Stimulated activated memory B cell treated with anti-CD40 and anti-IgM and Interleukin-4, amounts not matched to agents 10 μg/mL and 1 μg/mL and 100 μg/mL, for 72 hours (primary cell): ENCODE results near the gene GUCY2C.
A peak's percentile ranks its signal among the peaks of the same experiment; 100 is the strongest.
"Not testable (repeated sequence)": the region's sequence is repeated elsewhere in the genome, so short reads cannot be mapped to it uniquely, and the experiment has no call there.

Experiments
- ATAC-seq: fragments of 150-1000 bp; cut with Tn5 transposase; 2 replicates; pipeline ENCODE4 v1.10.0; 2021
- H3K27ac Mint-ChIP-seq: one replicate; pipeline ENCODE4 v1.8.0; 2022; ENCODE audit warnings: mild to moderate bottlenecking, mixed read lengths
- H3K27me3 Mint-ChIP-seq: one replicate; pipeline ENCODE4 v1.8.0; 2022; ENCODE audit warnings: mixed read lengths
- H3K36me3 Mint-ChIP-seq: one replicate; pipeline ENCODE4 v1.8.0; 2022; ENCODE audit warnings: mixed read lengths
- H3K4me1 Mint-ChIP-seq: one replicate; pipeline ENCODE4 v1.8.0; 2022; ENCODE audit warnings: mixed read lengths
- H3K4me3 Mint-ChIP-seq: one replicate; pipeline ENCODE4 v1.8.0; 2022; ENCODE audit warnings: mild to moderate bottlenecking, moderate library complexity, mixed read lengths
- H3K9me3 Mint-ChIP-seq: one replicate; pipeline ENCODE4 v1.8.0; 2022; ENCODE audit warnings: mixed read lengths

Gene GUCY2C

DNA sequence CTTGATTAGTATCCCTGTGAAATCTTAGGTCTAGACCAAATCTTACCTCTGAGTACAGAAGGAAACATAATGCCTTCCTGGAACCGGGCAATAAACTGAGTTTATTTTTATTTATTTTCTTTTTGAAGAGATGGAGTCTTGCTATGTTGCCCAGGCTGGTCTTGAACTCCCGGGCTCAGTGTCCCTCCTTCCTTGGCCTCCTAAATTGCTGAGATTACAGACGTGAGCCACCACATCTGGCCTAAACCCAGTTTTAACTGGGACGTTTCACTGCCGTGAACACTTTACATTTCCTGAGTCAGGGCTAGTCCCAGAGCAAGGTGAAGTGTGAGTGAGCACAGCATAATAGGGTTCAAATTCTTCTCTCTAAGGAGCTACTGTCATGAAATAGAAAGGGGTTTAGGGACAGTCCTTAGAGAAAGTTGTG is 671 bp downstream of the GUCY2C start:
- no peak overlapping the region for H3K27ac Mint-ChIP-seq
- H3K36me3 Mint-ChIP-seq = no peaks in the 10 kb centered on the region
- no peaks in the 10 kb centered on the region for H3K4me1 Mint-ChIP-seq
- peaks cover 24% of the 10 kb centered on the region for H3K27me3 Mint-ChIP-seq
- H3K9me3 Mint-ChIP-seq = no peaks in the 10 kb centered on the region
- H3K4me3 Mint-ChIP-seq = no peak overlapping the region
- no peak for ATAC-seq

DNA sequence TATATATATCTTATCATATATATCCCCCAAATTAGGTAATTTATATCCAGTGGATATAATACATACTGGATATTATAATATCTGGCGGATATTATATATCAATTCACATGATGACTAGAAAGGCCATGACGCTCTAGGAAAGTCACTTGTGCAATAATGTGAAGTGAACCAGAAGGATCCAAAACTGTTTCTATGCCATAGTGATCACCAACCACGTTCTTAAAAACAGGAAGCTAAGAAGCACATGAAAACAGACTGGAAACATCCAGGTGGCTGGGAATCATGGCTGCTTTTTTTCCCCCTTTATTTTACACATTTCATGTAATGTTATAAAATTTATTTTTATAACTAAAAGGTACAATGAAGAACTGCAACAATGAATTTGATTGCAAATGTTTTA is 1.4 kb downstream of the GUCY2C start:
- no peak overlapping the region for H3K4me3 Mint-ChIP-seq
- no peaks in the 10 kb centered on the region for H3K9me3 Mint-ChIP-seq
- no peaks in the 10 kb centered on the region for H3K36me3 Mint-ChIP-seq
- no peak for ATAC-seq
- no peak overlapping the region for H3K27ac Mint-ChIP-seq
- no peaks in the 10 kb centered on the region for H3K4me1 Mint-ChIP-seq
- H3K27me3 Mint-ChIP-seq = peaks cover 24% of the 10 kb centered on the region

DNA sequence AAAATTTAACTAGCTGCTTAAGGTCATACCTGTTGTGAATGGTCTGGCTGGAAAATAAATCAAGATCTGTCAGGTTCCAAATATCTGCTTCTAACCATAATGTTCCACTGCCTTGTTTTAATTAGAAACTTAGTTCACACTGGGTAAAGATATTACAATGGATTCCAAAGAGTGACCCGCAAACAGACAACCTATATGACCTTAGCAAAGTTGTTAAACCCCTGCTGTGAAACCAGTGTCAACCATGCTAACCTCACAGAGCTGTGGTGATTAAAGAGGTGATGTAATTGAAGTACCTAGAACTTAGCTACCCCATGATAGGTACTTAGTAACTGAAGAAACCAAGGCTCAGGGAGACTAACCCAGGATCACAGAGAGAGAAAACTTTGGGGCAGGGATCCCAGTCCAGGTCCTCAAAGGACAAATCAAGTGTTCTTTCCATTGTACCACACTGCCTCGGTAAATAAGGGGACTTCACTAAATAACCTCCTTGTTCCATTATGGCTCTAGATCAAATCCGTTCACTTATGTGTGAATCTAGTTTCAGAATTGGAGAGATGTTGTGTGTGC is 2.2 kb downstream of the GUCY2C start:
- no peaks in the 10 kb centered on the region for H3K9me3 Mint-ChIP-seq
- peaks cover 21% of the 10 kb centered on the region for H3K27me3 Mint-ChIP-seq
- H3K36me3 Mint-ChIP-seq = no peaks in the 10 kb centered on the region
- ATAC-seq = no peak
- no peak overlapping the region for H3K27ac Mint-ChIP-seq
- no peaks in the 10 kb centered on the region for H3K4me1 Mint-ChIP-seq
- H3K4me3 Mint-ChIP-seq = no peak overlapping the region

- Mint-ChIP-seq H3K36me3 (no peaks in the 10 kb centered on the region), H3K27me3 (peaks cover 9% of the 10 kb centered on the region), H3K27ac (no peak overlapping the region), H3K4me3 (no peak overlapping the region), H3K9me3 (no peaks in the 10 kb centered on the region), H3K4me1 (no peaks in the 10 kb centered on the region)
- ATAC-seq = no peak
These were observed 3.3 kb downstream of the GUCY2C start for GRCh38 chr12:14693116-14693515.

DNA sequence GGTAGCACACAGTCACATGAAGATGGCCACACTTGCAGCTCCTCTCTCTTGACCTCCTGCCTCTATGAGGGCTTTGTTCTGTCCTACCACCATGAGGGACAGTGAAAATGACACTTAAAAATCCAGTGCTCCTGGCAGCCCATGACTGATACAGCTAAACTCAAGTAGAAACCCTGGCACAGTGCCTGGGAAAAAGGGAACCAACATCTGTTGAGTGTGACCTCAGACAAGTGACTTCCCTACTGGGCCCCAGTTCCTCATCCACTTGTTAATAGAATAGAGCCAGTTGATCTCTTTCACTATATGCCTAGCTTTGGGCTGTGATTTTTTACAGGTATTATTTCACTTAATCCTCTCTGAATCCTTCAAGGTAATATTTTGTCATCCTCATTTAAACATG is 4.8 kb downstream of the GUCY2C start:
- no peak for ATAC-seq
- Mint-ChIP-seq H3K36me3 (no peaks in the 10 kb centered on the region), H3K27me3 (no peaks in the 10 kb centered on the region), H3K4me3 (no peak overlapping the region), H3K27ac (no peak overlapping the region), H3K9me3 (no peaks in the 10 kb centered on the region), H3K4me1 (no peaks in the 10 kb centered on the region)

DNA sequence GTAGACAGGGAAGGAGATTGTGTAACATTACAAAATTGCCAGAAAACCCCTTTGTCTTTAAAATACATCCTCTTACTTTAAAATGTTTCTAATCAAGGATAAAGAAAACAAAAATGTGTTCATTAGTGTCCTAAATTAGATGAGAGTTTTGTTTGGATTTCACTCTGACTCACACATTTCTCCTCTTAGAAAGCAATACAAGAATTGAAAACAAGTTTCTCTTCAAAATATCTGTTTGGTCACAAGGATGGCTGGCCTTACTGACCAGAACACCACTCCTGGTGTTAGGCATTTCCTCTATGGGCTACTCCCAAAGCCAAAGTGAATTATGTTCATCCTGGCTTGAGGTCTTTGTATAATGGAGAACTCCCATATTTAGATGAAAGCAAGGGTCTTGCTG is 6.4 kb downstream of the GUCY2C start:
- no peaks in the 10 kb centered on the region for H3K4me1 Mint-ChIP-seq
- no peak overlapping the region for H3K27ac Mint-ChIP-seq
- H3K4me3 Mint-ChIP-seq = no peak overlapping the region

DNA sequence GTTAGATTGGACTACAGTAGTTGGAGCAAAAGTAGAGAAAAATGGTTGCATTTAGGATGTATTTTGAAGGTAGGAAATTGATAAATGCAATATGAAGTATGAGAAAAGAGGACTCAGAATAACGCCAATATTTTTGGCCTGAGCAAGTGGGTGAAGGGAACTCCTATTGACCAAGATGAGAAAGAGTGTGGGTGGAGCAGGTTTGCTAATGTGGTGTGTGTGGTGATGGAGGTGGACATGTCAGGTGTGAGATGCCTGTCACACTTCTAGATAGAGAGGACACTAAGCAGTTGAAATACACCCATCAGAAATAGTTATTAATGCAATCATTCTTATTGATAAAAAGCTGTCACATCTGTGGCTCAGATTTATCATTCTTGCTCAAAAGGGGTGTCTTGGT is 7.3 kb downstream of the GUCY2C start:
- H3K27ac Mint-ChIP-seq = no peak overlapping the region
- no peaks in the 10 kb centered on the region for H3K27me3 Mint-ChIP-seq
- H3K9me3 Mint-ChIP-seq = no peaks in the 10 kb centered on the region
- no peaks in the 10 kb centered on the region for H3K4me1 Mint-ChIP-seq
- H3K36me3 Mint-ChIP-seq = no peaks in the 10 kb centered on the region
- no peak for ATAC-seq
- no peak overlapping the region for H3K4me3 Mint-ChIP-seq

More for the DNA sequence above, 6.4 kb downstream of the GUCY2C start:
- no peaks in the 10 kb centered on the region for H3K36me3 Mint-ChIP-seq
- no peaks in the 10 kb centered on the region for H3K27me3 Mint-ChIP-seq
- H3K9me3 Mint-ChIP-seq = no peaks in the 10 kb centered on the region
- ATAC-seq = no peak

DNA sequence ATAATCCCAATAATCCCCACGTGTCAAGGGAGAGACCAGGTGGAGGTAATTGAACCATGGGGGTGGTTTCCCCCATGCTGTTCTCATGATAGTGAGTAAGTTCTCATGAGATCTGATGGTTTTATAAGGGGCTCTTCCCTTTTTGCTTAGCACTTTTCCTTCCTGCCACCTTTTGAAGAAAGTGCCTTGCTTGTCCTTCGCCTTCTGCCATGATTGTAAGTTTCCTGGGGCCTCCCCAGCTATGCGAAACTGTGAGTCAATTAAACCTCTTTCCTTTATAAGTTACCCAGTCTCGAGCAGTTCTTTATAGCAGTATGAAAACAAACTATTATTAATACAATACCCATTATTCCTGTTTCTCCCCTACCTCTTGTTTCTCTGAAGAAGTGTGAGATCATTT is 14.2 kb downstream of the GUCY2C start:
- not testable (repeated sequence) for H3K4me3 Mint-ChIP-seq, H3K27me3 Mint-ChIP-seq, H3K27ac Mint-ChIP-seq, H3K9me3 Mint-ChIP-seq, H3K36me3 Mint-ChIP-seq, ATAC-seq, H3K4me1 Mint-ChIP-seq

DNA sequence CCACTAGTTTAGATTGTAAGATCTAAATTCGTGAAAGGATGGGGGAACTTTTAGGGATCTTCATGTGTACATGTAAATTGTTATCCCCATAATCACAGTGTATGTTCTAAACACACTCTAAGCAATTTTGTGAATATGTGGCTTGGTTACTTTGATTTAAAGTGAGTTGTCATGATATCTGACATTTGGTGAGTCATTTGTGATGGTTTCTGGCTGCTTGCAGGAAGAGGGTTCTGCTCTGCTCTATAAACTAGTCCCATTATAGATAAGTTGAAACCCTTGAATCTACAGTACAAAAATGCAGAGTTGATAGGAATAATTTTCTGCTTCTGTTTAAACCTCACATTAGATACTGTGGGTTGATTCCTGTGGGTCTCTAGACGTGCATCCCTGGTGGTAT is 14.8 kb downstream of the GUCY2C start:
- H3K27ac Mint-ChIP-seq = no peak overlapping the region
- no peaks in the 10 kb centered on the region for H3K4me1 Mint-ChIP-seq
- no peaks in the 10 kb centered on the region for H3K27me3 Mint-ChIP-seq
- no peak for ATAC-seq
- H3K36me3 Mint-ChIP-seq = no peaks in the 10 kb centered on the region
- no peaks in the 10 kb centered on the region for H3K9me3 Mint-ChIP-seq
- H3K4me3 Mint-ChIP-seq = no peak overlapping the region

- H3K27me3 Mint-ChIP-seq = no peaks in the 10 kb centered on the region
- no peak overlapping the region for H3K27ac Mint-ChIP-seq
- no peaks in the 10 kb centered on the region for H3K9me3 Mint-ChIP-seq
- ATAC-seq = no peak
- H3K4me3 Mint-ChIP-seq = no peak overlapping the region
- no peaks in the 10 kb centered on the region for H3K4me1 Mint-ChIP-seq
- H3K36me3 Mint-ChIP-seq = no peaks in the 10 kb centered on the region
These were observed 15.2 kb downstream of the GUCY2C start for GRCh38 chr12:14681190-14681589.

GRCh38 chr12:14678547-14679150 is 17.8 kb downstream of the GUCY2C start:
- no peak for ATAC-seq
- no peaks in the 10 kb centered on the region for H3K4me1 Mint-ChIP-seq
- peaks cover 14% of the 10 kb centered on the region for H3K27me3 Mint-ChIP-seq
- no peak overlapping the region for H3K27ac Mint-ChIP-seq
- H3K4me3 Mint-ChIP-seq = no peak overlapping the region
- no peaks in the 10 kb centered on the region for H3K36me3 Mint-ChIP-seq
- no peaks in the 10 kb centered on the region for H3K9me3 Mint-ChIP-seq

GRCh38 chr12:14668591-14668990 is 27.8 kb downstream of the GUCY2C start:
- Mint-ChIP-seq H3K36me3 (no peaks in the 10 kb centered on the region), H3K9me3 (peaks cover 2% of the 10 kb centered on the region), H3K4me1 (peaks cover 7% of the 10 kb centered on the region), H3K27ac (no peak overlapping the region), H3K27me3 (peaks cover 2% of the 10 kb centered on the region), H3K4me3 (no peak overlapping the region)
- no peak for ATAC-seq

GRCh38 chr12:14665354-14666348 is 30.7 kb downstream of the GUCY2C start:
- ATAC-seq = peak; percentile 20
- H3K4me3 Mint-ChIP-seq = peak overlapping the region; percentile 6
- no peaks in the 10 kb centered on the region for H3K36me3 Mint-ChIP-seq
- H3K4me1 Mint-ChIP-seq = peaks cover 12% of the 10 kb centered on the region
- H3K9me3 Mint-ChIP-seq = peaks cover 2% of the 10 kb centered on the region
- no peaks in the 10 kb centered on the region for H3K27me3 Mint-ChIP-seq
- H3K27ac Mint-ChIP-seq = no peak overlapping the region

DNA sequence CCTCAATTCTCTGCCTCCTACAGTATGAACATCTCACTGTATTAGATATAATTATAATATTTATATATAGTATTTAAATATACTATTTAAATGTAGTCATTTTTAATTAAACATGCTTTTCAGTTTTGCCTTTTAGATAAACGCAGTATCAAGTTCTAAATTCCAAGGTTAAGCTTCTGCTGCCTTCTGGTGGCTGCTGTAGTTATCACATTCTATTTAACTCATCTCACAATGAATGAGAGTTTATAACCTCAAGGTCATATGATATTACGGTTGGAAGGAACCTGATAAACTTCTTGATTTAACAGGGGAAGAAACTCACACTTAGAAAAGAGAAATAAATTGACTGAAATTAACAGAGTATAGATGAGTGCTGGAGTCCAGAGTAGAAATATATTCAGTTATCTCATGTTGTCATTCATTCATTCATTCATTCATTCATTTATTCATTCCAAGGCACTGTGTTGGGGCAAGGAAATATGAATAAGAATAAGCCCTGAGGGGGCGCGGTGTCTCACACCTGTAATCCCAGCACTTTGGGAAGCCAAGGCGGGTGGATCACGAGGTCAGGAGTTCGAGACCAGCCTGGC is 31.9 kb downstream of the GUCY2C start:
- H3K36me3 Mint-ChIP-seq = no peaks in the 10 kb centered on the region
- H3K27ac Mint-ChIP-seq = no peak overlapping the region
- peaks cover 2% of the 10 kb centered on the region for H3K9me3 Mint-ChIP-seq
- no peak overlapping the region for H3K4me3 Mint-ChIP-seq
- H3K4me1 Mint-ChIP-seq = peaks cover 12% of the 10 kb centered on the region
- no peaks in the 10 kb centered on the region for H3K27me3 Mint-ChIP-seq
- no peak for ATAC-seq

GRCh38 chr12:14663002-14663401 is 33.4 kb downstream of the GUCY2C start:
- no peaks in the 10 kb centered on the region for H3K36me3 Mint-ChIP-seq
- peaks cover 2% of the 10 kb centered on the region for H3K9me3 Mint-ChIP-seq
- no peak overlapping the region for H3K4me3 Mint-ChIP-seq
- H3K4me1 Mint-ChIP-seq = peaks cover 12% of the 10 kb centered on the region
- no peak for ATAC-seq
- no peak overlapping the region for H3K27ac Mint-ChIP-seq
- H3K27me3 Mint-ChIP-seq = no peaks in the 10 kb centered on the region
